Activated gamma-delta T cell treated with Interleukin-2 at 50 U/mL for 16 hours (primary cell): ENCODE measurements around the gene TMEM170A.
"Not testable (repeated sequence)": the region's sequence is repeated elsewhere in the genome, so short reads cannot be mapped to it uniquely, and the experiment has no call there.

Source experiments
- DNase-seq: peaks from one replicate; pipeline ENCODE4 v3.0.0-alpha.2; 2020

Gene TMEM170A

DNA sequence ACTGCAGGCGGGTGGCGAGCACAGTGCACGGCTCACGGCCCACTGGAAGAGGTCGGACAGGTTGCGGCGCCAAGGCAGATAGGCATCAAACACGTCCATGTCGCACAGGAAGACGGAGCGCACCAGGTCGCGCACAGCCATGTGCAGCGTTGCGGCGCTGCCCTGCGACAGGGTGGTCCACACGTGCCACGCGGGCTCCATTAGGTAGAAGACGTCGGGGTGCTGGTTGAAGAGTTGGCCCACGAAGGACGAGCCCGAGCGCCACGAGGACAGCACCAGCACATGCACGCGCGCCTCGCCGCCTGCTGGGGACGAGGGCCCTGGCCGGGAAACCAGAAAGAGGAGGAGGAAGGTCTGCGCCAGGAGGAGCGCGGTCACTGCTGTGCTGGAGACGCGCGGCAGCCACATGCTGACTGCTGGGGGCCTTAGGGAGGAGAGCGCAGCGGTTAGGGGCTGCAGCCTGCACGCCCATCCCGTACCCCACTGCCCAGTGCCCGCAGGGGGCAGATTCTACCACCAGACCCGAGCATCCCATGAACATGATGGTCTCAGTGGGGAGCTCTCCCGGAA is 15.0 kb upstream of the TMEM170A start:
- DNase-seq = no peak

DNA sequence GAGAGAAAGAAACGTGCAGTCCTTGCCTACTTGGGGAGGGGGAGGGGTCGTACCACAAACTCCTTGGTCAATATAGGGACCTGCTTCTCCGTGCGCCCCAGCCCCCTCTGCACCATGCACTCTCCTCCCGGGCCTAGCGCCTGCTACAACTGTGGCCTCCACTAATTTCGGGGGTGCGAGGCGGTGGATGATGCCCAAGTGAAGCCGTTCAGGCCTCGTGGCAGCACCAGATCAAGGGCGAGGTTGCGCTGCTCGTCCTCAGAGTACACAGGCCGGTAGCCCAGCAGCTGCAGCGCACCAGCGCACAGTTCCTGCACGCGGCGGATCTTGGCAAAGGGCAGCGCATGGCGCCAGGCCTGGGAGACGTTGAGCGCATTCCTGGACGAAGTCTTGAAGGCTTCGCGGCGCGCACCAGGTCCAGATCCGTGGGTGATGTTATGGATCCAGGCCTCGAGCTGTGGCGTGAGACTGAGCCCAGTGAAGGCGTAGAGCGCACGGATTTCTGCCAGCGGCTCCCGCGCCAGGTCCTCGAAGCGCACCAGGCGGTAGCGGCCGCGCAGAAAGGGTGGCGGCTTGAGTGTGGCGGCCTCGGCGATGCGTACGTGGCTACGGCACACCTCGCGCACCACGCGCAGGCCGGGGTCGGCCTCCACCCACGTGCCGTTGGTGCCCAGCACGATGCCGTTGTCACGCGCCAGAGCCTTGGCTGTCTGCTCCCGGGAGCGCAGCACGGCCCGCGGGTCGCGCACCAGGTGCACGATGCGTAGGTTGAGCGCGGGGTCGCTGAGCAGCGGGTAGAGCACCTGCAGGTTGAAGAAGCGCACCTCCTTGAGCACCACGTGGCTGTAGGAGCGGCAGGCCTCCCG is 14.2 kb upstream of the TMEM170A start:
- DNase-seq = no peak

DNA sequence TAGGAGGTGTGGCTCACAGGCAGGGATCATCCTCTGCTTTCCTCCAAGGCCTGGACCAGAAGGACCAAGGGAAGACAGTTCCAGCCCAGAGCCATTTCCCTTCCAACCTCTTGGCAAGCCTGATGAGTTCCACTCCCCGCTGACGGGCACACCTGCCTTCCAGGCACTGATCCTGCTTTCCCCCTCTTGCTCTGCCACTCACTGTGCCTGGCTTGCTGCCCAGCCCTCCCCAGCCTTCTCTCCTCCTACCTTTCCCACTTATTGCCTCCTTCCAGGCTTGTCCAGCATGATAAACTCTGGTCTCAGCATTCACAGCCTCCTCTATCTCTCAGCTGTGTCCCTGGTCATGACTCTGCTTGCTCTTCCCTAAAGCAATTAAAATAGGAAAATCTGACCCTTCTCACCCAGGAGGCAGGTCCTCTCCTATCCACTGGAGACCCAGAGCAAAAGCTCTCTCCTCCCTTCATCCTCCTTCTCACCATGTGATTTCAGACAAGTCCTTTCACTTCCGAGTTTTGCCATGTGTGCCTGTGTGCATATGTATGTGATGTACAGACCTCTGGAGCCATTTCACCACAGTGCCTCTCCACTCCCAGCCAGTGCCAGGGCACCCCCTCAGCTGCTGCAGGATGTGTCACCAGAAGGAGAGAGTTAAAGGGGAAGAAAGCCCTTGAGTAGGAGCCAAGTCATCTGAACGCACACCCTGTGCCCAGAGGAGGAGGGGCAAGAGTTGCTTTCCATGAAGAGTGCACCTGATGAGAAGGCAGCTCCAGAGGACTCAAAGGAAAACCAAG is 13.4 kb upstream of the TMEM170A start:
- DNase-seq = no peak

DNA sequence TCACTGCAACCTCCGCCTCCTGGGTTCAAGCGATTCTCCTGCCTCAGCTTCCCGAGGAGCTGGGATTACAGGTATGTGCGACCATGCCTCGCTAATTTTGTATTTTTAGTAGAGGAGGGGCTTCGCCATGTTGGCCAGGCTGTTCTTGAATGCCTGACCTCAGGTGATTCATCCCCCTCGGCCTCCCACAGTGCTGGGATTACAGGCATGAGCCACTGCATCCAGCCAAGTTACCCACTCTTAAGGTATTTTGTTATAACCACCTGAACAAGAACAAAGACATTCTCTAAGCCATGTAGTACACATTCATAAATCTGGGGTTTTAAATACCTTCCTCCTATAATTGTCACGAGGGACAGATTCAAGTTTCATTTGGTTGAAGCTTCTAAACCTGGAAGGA is 12.3 kb upstream of the TMEM170A start:
- DNase-seq = no peak

DNA sequence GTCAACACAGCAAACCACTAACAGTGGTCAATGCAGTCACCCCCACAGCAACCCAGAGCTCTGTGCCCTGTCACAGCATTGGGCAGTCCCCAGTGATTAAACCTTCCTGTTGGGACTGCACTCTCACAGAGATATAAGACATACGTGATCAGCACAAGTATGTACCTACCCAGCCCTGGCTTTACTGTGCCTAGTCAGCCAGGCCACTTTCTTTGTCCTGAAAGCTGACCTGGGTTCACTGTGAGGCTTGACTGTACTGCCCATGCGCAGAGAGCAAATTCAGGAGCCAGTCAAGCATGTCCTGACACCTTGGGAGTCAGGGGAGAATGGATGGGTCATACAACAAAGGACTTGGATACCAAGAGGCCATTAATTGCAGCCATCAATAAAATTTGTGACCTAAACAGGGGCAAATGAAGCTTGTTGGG is 10.9 kb upstream of the TMEM170A start:
- no peak for DNase-seq

DNA sequence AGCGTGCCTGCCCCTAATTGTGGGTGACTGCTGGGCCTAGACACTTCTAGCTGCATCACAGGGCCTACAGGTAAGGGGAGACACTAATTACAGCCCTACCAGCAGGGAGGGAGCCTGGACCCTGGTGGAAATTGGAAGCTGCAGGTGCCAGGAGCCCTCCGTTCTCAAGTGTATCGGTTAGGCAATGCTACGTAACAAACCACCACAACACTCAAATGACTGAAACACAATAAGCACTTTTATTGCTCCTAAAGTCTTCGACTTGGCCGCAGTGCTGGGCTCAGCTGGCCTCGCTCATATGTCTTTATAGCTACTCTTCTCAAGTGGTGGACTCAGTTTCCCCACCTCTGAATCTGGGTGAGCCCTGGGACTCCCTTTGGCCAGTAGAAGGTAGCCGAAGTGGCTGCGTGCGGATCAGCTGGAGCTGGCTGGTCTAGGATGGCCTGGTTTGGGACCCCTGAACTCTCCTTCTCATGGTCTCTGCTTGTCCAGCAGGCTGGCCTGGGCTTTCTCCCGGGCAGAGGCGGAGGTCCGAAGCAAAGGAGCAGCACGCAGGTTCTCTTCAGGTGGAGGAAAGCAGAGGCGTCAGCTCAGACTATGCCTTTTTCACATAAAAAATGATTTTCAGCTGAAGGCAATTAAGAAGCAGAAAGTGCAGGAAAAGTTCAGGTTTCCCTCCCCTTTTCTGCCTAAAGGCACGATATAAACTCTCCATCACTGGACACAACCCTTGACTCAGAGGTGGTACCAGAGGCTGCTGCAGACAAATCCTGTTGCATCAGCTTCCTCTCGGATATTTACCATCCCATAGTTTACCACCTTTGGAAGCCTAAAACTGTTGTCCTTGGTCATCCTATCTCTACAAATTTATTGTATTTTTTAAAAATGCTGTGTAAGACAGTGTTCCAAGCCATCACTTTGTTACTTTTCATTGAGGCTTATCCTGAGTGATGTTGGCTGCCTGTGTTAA is 8.7 kb upstream of the TMEM170A start:
- DNase-seq = no peak

DNA sequence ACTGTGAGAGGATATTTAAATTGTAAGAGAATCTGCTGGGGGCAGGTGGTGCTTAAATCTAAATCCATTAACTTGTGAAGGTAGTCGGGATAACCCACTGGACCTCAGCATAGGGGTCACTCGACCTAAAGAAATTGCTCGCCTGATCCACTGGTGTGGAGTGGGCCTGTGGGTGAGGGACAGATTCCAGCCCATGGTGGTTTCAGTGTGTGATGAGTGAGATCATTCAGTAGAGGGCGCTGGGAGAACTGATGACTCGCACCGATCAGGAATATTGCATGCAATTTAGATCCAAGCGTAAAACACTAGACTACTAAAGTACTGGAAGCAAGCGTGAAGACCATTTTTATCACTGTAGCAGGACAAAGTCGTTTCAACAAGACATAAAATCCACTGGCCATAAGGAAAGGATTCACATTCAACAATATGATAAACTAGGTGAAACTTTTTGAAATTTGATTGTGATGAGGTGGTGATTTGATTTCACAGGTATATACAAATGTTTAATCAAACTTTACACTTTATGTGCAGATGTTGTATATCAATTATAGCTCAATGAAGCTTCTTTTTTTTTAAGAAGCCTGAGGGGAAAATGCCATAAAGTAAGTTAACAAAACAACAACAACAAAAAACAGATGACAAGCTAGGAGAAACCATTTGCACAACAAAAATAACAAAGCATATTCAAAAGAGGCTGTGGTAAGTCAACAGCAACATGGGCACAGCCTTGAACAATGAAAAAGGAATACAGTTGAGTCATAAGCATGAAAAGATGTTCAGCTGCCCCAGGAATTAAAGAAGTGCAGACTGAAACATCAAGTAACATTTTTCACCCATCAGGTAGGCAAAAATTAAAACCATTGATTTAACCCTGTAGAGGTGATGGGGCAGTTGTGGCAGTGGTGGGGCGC is 7.5 kb upstream of the TMEM170A start:
- DNase-seq = peak; percentile 40

DNA sequence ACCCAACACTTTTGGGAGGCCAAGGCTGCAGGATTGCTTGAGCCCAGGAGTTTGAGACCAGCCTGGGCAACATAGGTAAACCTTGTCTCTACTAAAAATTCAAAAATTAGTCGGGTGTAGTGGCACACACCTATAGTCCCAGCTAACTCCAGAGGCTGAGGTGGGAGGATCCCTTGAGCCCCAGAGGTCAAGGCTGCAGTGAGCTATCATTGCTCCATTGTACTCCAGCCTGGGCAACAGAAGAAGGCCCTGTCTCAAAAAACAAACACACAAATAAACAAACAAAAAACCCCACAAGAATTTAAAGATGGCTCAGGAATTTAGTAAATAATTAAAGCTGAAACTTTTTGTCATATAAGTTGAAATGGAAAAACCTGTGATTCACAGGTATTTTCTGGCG is 2.3 kb upstream of the TMEM170A start:
- no peak for DNase-seq

DNA sequence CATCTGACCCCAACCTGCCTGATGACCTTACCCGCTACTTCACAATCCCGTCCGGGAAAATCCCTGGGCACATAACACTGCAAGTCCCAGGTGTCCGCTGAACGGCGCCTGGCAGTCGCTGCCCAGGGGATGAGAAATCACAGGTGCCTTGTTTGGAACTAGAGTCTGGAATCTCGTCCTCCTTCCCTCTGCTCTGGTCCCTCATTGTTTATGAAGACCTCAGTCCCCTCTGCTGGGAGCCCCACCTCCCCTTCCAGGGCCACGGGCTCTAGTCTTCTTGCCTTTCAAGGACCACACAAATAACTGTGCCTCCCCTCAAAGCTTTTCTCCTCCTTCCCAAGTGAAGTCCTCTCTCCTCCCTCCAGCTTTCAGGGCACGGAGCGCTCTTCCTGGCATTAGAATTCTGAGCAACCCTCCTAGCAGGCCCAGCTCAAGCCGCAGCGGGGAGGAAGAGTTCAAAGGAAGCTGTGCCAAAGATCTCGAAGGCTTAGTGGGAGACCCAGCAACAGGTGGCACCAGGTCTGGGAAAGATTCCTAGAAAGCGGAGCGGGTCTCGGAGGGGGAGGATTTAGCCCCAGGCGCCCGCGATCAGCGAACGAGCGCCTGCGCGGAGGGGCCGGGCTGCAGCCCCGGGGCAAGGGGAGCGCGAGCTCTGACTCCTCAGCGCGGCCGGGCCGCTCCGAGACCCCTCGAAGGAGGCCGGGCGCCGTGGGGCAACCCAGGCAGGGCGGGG is 934 bp downstream of the TMEM170A start:
- DNase-seq = peak; percentile 7

DNA sequence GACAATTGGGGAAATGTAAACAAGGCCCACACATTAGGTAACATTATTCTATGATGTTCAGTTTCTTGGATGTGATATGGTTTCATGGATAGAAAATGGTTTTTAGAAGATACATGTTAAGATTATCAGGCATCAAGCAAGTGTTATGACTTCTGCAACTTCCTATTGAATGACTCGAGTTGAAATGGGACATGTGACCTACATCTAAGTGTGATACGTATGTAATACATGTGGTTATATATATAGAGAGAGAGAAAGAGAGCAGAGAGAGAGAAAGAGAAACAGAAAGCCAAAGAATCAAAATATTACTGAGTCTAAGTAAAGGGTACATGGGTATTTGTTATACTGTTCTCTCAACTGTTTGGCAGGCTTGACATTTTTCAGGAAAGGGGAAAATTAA is 1.7 kb downstream of the TMEM170A start:
- no peak for DNase-seq

DNA sequence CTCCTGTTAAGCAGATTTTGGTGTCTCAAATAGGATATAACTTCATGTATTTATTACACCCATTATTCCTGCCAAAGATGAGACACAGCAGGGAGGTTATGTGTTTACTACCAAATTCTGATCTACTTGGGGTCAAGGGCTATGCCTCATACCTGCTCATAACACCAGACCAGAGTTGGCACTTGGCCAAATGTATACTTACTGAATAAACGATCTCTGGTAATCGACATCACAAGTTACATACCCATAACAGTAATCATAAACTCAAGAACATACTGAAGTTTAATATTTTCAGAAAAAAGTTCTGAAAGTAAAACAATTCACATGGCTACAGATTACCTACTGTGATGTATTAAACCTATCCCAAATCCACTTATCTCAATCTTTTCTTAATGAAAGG is 2.9 kb downstream of the TMEM170A start:
- no peak for DNase-seq

DNA sequence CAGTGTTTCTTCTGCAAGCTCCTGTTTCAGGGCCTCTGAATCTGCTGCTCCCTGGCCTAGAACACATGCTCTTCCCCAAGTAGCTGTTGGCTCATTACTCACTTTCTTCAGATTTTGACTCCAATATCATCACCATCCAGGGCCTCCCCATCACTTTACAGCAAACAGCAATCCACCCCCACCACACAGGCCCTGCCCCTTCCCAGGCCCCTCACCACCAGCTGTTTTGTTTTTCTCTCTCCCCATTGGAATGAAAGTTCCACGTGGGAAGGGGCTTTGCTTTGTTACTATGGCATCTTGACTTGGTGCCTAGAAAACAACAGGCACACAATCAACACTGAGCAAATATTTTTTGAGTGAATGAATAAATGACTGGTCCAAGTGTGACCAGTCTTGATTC is 4.0 kb downstream of the TMEM170A start:
- no peak for DNase-seq

DNA sequence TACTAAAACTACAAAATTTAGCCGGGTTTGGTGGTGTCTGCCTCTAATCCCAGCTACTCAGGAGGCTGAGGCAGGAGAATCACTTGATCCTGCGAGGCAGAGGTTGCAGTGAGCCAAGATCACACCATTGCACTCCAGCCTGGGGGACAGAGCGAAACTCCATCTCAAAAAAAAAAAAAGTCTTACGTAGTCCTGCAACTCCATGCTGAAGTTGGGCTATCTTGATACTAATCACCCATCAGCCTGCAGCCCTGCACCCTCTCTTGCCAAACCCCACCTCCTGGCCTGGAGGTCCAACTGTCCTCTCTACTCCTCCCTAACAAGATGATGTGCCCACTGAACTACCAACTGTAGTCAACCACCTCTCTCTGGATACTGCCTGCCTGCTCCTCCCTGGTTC is 4.8 kb downstream of the TMEM170A start:
- no peak for DNase-seq

DNA sequence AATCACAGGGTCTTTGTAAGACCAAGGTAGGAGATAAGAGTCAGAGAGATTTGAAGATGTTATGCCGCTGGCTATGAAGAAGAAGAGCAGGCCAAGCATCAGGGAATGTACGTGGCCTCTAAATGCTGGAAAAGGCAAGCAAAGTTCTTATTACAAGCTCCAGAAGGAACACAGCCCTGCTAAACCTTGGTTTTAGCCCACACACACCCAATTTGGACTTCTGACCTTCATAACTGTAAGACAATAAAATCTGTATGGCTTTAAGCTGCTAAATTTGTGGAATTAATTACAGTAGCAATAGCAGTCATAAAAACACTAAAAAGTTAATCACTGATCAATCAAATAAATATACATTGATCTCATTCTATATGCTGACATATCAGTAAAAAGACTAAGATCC is 6.0 kb downstream of the TMEM170A start:
- no peak for DNase-seq

DNA sequence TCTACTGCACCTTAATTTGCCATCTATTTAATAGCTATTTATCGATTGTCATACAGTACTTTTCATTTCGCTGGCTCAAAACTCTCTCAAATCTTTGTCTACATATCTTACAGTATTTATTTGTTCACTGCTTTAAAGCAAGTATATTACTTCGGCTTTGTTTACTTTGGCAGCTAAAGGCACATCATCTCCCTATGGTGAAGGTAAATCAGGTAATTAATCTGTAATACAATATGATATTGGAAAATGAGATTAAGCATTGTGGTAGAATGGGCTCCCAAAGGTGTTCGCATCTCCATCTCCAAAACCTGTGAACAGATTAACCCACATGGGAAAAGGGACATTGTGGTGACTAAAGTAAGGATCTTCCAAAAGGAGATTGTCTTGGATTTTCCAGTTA is 6.5 kb downstream of the TMEM170A start:
- DNase-seq = no peak

DNA sequence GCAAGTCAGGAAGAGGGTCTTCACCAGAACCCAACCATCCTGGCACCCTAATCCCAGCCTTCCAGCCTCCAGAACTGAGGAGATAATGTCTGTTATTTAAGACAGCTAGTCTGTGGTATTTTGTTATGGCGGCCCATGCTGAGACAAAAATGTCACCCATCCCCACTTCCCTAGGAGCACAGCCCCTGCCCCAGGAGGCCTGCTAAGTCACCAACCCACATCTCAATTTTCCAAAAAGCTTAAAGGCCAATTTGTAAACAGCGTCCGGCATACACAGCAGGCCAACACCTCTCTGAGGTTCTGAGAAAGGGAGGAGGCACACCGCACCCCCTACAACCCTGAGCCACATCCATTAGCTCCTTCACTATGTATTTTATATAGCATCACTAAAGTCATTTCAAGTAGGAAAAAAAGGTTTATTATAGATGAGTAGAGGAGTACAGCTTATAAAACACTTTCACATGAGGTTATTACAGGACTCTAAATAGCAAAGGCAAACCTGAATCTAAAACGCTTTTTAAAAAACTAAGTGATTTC is 6.9 kb downstream of the TMEM170A start:
- no peak for DNase-seq

DNA sequence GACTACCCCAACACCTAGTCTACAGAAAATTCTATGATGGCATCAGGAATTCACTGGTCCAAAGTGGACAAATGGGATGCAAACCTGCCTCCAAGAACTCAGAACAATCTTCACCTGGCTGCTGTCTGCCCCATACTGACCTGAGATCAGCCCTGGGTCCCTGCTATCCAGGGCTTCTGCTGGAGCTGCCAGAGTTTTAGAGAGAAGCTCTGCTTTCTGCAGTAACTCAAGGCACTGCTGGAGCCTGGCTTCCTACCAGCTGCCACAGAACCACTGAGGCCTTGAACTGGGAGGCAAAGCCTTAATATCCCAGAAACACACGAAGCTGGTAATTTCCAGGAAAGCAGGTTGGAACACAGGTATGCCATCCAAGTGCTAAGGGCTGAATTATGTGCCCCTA is 7.5 kb downstream of the TMEM170A start:
- DNase-seq = no peak

DNA sequence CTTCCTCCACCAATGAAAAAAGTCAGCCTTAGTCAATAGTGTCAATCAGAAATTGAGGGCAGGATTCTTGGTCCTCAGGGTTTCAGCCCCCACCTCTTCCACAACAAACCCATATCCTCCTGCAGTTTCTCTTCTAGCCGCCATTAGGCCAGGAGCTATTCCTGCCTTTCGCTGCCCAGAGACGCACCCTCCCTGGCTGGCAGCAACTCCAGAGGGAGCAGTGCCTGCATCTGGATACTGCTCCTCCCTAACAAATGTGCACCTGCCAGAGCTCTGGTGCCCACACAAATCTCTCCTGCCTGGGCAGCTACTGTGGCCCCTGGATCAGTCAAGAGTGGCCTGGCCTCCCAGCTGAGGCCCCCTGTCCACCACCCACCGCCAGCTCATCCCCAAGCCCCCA is 8.0 kb downstream of the TMEM170A start:
- not testable (repeated sequence) for DNase-seq

DNA sequence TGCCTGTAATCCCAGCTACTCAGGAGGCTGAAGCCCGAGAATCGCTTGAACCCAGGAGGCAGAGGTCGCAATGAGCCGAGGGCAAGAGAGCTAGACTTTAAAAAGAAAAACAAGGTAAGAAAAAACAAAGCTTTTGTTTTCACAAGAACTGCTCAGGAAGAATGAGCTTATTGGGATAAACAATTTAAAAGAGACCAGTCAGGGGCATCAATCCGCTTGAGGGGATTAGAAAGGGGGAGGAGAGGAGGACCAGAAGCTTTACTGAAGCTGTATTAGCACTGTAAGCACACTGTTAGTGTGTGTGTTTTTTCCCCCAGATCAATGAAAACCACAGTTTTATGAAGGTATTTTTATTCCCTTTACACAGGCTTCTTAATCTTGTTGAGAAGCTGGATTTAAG is 8.8 kb downstream of the TMEM170A start:
- DNase-seq = no peak

DNA sequence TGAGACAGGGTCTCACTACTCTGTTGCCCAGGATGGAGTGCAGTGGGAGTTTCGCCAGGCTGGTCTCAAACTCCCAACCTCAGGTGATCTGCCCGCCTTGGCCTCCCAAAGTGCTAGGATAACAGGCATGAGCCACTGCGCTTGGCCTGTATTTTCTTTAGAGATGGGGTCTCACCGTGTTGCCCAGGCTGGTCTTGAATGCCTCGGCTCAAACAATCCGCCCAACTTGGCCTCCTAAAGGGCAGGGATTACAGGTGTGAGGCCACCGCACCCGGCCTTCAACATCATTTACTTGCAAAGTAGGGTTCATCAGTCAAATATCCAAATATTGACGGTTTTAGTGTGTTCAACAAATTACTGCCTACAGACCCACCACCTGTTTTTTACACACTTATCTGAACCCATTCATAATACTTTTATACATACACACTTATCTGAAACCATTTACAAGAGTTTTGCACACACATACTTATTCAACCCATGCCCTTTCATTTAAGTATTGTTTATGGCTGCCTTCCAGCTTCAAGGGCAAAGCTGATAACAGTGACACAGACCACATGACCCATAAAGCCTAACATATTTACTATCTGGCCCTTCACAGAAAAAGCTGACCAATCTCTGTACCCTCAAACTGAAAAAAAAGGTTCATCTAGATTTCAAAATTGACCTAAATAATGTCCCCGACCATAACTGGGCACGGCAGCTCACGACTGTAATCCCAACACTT is 11.9 kb downstream of the TMEM170A start:
- DNase-seq = no peak
